RWPE1 (cell line): ENCODE results near the gene TENT5C.

Experiments used
- CTCF ChIA-PET: fragments of 350-600 bp; sonication (Branson Sonifier 250); formaldehyde crosslinking; extraction: SDS; loops from one replicate; lab custom pipeline; 2021; lab: Yijun Ruan, JAX
- POLR2A ChIA-PET: fragments of 400-600 bp; formaldehyde crosslinking; extraction: SDS; loops from one replicate; lab custom pipeline; 2020; ENCODE audit warnings: antibody characterized with exemption; ENCODE audit not compliant: low non-redundant PET; lab: Yijun Ruan, JAX
- DNase-seq: peaks from one replicate; pipeline ENCODE4 v3.0.0; 2012; ENCODE audit warnings: low spot score
- H3K27ac ChIP-seq: fragments of 450-650 bp; 2 replicates; pipeline ENCODE4 v1.5.1; 2017
- TF ChIP-seq, protein P1 (sequence below): fragments of 450-650 bp; conservative IDR thresholded peaks from 2 replicates; pipeline ENCODE4 v1.5.1; 2017; ENCODE audit warnings: low read depth, mild to moderate bottlenecking

TENT5C gene

DNA sequence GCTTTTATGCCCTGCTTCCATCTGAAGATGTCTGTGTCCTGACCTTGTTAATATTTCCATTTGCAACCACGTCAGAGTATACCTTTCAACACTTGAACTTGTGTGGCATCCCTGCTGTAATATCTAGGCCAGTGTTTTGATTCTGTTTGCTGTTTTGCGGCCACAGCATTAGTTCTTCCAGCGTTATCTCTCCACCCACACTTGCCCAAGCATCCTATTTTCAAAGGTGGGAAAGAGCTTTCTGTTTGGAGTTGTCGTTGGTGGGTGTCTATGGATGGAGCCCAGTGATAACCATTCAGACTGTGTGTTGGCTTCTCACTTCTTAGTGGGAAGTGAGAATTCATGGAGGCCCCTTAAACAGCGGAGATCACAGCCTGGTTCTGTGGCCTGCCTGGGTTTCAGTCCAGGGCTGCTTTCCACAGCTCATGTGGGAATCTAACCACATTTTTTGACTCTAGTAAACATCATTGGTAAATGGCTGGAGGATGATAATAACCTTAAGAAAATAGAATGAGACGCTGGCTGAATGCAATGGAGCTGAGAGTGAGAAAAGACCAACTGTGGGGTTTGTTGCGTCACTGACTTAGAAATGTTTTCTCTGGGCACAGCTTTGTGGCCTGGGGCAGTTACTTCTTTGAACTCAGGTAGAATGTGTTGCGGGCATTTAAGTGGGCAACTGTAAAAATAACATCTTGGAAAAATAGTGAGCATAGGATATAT lies 7.6 kb downstream of the TENT5C start:
- H3K27ac ChIP-seq: no peak overlapping the region
- CTCF ChIA-PET: interaction anchor here (0.6 to 1.5 kb wide), 3 partner anchors 10 to 142 kb away, joined by 3 to 5 read pairs (median 3); no protein-coding TSS in a partner anchor
- no peak for DNase-seq
- TF ChIP-seq, protein P1, sequence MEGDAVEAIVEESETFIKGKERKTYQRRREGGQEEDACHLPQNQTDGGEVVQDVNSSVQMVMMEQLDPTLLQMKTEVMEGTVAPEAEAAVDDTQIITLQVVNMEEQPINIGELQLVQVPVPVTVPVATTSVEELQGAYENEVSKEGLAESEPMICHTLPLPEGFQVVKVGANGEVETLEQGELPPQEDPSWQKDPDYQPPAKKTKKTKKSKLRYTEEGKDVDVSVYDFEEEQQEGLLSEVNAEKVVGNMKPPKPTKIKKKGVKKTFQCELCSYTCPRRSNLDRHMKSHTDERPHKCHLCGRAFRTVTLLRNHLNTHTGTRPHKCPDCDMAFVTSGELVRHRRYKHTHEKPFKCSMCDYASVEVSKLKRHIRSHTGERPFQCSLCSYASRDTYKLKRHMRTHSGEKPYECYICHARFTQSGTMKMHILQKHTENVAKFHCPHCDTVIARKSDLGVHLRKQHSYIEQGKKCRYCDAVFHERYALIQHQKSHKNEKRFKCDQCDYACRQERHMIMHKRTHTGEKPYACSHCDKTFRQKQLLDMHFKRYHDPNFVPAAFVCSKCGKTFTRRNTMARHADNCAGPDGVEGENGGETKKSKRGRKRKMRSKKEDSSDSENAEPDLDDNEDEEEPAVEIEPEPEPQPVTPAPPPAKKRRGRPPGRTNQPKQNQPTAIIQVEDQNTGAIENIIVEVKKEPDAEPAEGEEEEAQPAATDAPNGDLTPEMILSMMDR: no peak
- POLR2A ChIA-PET: no interaction called here

DNA sequence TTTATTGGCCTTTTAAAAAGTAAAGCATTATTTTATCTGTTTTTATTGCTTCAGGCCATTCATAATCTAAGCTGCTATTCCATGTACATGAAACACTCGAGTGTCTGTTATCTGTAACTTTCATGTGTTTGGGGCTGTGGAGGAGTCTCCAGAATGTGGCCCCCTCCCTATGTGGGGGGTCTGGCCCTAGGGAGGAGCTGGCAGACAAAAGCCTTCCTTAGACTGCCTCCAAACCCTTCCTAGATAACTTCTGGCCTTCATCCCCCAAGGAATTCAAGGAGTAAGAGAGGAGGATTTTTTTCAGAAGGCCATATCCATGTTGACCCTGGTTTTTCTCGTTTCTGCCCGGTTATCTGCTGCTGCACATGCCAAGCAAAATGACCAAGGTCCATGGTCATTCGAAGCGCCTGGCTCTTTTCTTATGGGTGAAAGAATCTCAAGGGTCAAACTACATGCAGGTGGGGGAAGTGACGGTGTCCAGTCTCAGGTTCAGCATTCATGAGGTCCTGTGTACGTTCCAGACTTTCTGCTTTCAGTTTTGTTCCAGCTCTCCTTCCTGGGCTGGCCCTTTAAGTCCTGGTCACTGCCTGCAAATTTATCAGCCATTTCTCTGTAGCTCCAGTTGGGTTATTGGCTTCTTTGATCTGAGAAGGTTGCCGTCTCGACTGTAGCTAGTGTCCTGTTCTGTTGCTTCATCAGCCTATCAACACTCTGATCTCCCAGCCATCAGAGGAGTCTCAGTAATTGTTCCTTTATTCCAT lies 8.3 kb downstream of the TENT5C start:
- H3K27ac ChIP-seq: no peak overlapping the region
- DNase-seq: no peak
- ChIA-PET CTCF (interaction anchor here (0.6 to 1.5 kb wide), 2 partner anchors 9 to 23 kb away, joined by 3 to 5 read pairs; no protein-coding TSS in a partner anchor), POLR2A (no interaction called here)
- TF ChIP-seq, protein P1: no peak

DNA sequence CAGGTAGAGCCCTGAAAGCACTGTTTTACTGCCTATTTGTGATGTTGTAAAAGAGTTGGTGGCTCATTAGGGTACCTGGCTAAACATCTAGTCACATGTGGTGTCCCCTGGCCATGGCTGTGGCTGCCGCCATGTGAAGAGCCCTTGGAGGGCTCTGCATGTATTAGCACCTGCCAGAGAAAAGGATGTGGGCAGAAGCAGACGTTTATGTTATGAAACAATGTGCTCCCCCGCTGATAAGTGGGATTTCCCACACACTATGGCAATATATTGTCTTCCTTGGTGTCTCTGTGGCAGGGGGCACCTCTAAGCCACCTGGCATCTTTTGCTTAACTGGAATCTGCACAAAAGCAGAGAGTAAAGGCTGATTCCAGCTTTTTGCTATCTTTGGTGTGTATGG lies 9.6 kb downstream of the TENT5C start:
- TF ChIP-seq, protein P1: no peak
- DNase-seq: no peak
- ChIA-PET CTCF (no interaction called here), POLR2A (no interaction called here)
- H3K27ac ChIP-seq: no peak overlapping the region

DNA sequence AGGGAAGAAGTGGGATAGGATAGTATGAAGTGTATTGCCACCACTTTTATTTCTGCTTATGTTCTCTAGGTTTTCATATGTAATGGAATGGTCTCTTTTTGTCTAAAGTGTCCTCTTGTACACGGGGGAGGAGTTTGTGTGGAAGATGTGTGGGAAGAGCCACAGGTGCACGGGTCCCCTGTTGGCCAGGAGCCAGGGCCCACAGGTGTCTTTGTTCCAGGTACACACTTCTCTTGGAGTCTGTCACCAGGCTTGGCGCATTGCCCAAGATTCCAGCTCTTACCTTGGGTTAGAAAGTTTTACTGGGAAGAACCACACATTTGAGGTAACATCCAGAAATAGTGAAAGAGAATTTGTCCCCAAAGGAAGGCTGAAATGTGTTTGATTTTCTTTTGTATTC lies 10.5 kb downstream of the TENT5C start:
- POLR2A ChIA-PET: no interaction called here
- no peak overlapping the region for H3K27ac ChIP-seq
- CTCF ChIA-PET: no interaction called here
- DNase-seq: no peak
- TF ChIP-seq, protein P1: no peak

DNA sequence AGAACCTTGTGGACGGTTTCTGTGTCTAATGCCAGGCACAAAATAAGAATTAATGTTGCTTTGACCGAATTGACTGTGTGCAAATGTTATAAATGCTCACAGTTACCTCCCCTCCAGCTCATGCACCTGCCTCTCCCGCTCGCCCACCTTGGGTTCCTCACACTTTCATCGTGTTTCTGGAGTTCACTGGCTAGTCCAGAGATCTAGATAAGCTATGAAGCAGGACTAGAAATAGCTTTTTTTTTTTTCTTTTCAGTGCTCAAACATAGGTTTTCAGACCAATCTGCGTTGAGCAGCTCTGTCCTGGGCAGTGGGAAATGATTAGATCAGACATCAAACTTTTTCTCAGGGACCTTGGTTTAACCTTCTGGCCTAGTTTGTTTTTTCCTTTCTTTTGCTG lies 11.1 kb downstream of the TENT5C start:
- no peak for DNase-seq
- no peak overlapping the region for H3K27ac ChIP-seq
- ChIA-PET POLR2A (no interaction called here), CTCF (interaction anchor here (0.7 to 0.9 kb wide), 2 partner anchors 9 to 159 kb away, joined by 3 to 4 read pairs; no protein-coding TSS in a partner anchor)
- TF ChIP-seq, protein P1: no peak

DNA sequence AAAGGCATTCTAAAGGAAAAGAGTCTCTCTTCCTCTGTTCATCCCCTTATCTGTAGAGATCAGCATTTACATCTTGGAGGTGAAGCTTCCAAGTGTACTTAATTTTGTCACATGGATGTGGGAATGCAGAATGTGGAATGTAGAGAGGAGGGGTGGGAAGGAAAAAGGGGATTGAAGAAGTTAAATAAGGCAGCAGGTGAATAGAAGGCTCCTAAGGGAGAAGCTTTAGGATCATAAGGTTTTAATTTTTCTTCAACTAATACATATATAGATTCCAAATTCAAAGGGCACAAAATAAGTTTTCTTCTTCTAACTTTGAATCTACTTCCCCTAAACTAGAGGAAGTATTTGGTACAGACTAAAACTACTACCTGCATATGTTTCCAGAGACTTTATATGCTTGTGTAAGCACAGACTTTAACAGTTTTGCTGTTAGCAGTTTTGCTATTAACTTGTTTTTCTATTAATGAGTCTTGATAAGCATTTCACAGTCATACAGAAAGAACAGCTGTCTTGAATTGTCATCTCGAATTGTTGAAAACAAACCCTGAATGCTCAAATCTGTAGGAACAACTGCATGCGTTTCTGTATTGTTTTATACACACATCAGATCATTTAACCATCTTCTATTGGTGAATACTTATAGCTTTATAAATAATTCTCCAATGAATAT lies 12.7 kb downstream of the TENT5C start:
- TF ChIP-seq, protein P1: no peak
- POLR2A ChIA-PET: interaction anchor here (0.6 kb wide), 1 partner anchor 9 kb away, joined by 3 read pairs; no protein-coding TSS in a partner anchor
- no peak overlapping the region for H3K27ac ChIP-seq
- no peak for DNase-seq
- CTCF ChIA-PET: no interaction called here
